ENCODE measurements around the gene OR1I1.

GRCh38 chr19:15138427-15138826 is 56.4 kb downstream of the OR1I1 start:
- TF ChIP-seq SMAD3 (CRISPR knock-in tag; IDR thresholded peaks at IDR 0.05; ENCODE audit: borderline replicate concordance): no peak
- TF ChIP-seq USF2 (CRISPR knock-in tag; IDR thresholded peaks at IDR 0.05): no peak
- TF ChIP-seq CTCF (IDR thresholded peaks at IDR 0.05): no peak
- no peak for TF ChIP-seq MAX (CRISPR knock-in tag; IDR thresholded peaks at IDR 0.05)
- TF ChIP-seq TCF7 (CRISPR knock-in tag; IDR thresholded peaks at IDR 0.05; ENCODE audit: low read depth): no peak
